Dendritic cell treated with granulocyte-macrophage colony-stimulating factor and Interleukin-4, amounts not matched to agents 40 ng/mL and 50 ng/mL, for 4 days (primary cell): ENCODE results near the gene EXOC4.

ENCODE experiments used
- H3K27ac Mint-ChIP-seq: one replicate; pipeline ENCODE4 v1.8.0; 2022; ENCODE audit warnings: mild to moderate bottlenecking, mixed read lengths
- H3K27me3 Mint-ChIP-seq: one replicate; pipeline ENCODE4 v1.8.0; 2022; ENCODE audit warnings: mild to moderate bottlenecking, mixed read lengths
- H3K36me3 Mint-ChIP-seq: one replicate; pipeline ENCODE4 v1.8.0; 2022; ENCODE audit warnings: low read depth, mixed read lengths
- H3K4me1 Mint-ChIP-seq: one replicate; pipeline ENCODE4 v1.8.0; 2022; ENCODE audit warnings: low read depth, mixed read lengths
- H3K4me3 Mint-ChIP-seq: one replicate; pipeline ENCODE4 v1.8.0; 2022; ENCODE audit warnings: mild to moderate bottlenecking, moderate library complexity, mixed read lengths
- H3K9me3 Mint-ChIP-seq: one replicate; pipeline ENCODE4 v1.8.0; 2022; ENCODE audit warnings: mixed read lengths
- intact Hi-C: fragments of 100-400 bp; cut with micrococcal nuclease; formaldehyde crosslinking; loops from one replicate; pipeline ENCODE4 v1.15.0; 2022

The EXOC4 gene

DNA sequence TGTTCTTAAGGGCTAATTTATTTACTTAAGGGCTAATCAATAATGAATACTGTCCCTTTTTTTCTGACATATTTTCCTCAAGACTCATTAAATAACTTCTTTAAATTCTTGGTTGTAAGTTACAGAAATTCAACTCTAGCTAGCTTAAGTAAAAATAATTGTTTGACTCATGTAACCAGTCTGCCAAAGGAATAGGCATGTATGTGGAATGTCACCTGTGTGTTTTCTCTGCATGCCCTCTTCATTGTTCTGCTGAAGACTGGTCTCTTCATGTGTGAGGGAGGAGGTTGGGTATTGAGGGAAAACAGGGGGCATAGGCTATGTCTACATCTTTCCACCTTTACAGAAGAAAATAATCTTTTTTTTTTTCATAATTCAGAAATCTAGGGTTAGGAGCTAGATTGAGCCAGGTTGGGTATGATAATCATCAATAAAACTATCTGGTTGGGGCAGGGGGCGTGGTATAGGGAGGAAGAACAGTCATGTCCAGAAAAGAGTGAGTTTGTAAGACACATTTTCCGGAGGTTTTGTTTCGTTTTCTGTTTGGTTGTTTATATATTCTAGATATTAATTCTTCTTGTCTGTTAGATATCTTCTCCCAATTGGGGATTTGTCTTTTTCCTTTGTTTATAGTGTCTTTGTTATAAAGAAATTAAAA is 37.9 kb downstream of the EXOC4 start:
- Mint-ChIP-seq H3K36me3 (peaks cover 51% of the 10 kb centered on the region), H3K9me3 (no peaks in the 10 kb centered on the region), H3K4me1 (peaks cover 2% of the 10 kb centered on the region), H3K27me3 (no peaks in the 10 kb centered on the region), H3K27ac (no peak overlapping the region), H3K4me3 (no peak overlapping the region)
- intact Hi-C loops = no loop called here

DNA sequence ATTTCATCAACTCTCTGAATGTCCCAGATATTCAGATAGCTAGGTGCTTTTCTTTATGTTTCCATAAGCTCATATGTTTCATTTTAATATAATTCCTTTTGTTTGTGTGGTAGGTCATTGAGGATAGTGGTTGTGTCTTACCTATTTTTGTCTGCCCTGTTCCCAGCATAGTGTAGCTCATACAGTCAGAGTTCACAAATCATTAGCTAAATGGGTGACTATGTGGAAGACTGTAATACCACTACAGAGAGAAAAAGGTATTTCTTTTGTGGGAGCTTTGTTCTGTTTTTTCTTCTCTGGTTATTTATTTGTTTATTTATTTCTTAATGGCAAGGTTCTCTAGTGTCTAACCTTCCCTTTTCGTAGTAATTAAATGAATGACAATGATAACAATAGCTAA is 39.8 kb downstream of the EXOC4 start:
- Mint-ChIP-seq H3K27me3 (no peaks in the 10 kb centered on the region), H3K27ac (no peak overlapping the region), H3K4me1 (no peaks in the 10 kb centered on the region), H3K9me3 (no peaks in the 10 kb centered on the region), H3K4me3 (no peak overlapping the region), H3K36me3 (peaks cover 46% of the 10 kb centered on the region)
- intact Hi-C loops = no loop called here

DNA sequence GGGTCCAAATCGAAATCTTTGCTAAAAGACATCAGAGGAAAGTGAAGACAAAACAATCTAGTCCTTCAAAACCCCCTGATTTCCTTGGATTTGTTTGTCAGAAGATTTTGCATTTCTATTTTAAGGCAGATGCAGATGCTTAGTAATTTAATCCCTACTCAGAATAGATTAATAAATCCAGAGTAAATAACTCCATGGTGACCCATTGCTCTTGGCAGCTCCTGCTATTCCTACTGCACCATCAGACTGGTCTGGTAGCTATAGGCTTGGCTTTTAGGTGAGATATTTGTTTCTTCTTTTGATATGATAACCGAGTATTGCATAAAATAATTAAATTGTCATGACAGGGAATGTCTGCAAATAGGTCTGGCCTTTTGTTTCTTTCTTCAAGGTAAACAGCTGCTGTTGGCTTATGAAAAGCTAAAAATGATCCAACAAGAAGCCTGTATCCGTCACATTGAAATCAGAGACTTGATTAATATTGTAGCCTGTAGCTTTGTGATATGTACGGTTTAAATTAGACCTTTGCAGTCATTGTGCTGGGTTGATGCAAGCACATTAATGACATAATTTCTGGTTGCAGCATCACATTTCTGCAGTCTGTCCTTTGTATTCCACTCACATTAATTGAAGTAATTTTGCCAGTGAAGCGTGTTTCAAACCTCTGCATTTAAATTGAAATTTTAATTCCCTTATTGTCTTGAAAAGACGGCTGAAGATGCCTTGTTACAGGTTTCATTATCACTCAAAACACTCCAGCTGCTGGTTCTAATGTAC is 40.7 kb downstream of the EXOC4 start:
- Mint-ChIP-seq H3K4me3 (no peak overlapping the region), H3K4me1 (no peaks in the 10 kb centered on the region), H3K27ac (no peak overlapping the region), H3K36me3 (peaks cover 42% of the 10 kb centered on the region), H3K27me3 (no peaks in the 10 kb centered on the region), H3K9me3 (no peaks in the 10 kb centered on the region)
- intact Hi-C loops = no loop called here

DNA sequence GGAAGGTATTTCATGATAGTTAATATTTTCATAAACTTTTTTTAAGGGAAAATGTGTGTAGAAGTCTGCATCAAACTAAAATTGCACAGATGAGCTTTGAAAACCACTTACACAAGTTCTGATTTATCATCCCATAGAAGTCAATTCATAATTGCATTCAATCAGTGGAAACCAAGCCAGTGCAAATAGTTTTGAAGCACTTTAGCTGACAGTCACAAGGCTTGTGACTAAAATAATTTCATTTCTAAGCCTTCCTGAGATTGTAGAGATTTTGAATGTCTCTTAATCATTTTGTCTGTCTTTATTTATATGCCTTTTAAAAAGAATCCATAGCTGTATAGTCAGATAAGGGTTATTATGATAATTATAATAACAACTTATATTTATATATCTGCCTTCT is 41.4 kb downstream of the EXOC4 start:
- Mint-ChIP-seq H3K27ac (no peak overlapping the region), H3K4me1 (no peaks in the 10 kb centered on the region), H3K4me3 (no peak overlapping the region), H3K36me3 (peaks cover 36% of the 10 kb centered on the region), H3K9me3 (no peaks in the 10 kb centered on the region), H3K27me3 (no peaks in the 10 kb centered on the region)
- intact Hi-C loops = no loop called here

DNA sequence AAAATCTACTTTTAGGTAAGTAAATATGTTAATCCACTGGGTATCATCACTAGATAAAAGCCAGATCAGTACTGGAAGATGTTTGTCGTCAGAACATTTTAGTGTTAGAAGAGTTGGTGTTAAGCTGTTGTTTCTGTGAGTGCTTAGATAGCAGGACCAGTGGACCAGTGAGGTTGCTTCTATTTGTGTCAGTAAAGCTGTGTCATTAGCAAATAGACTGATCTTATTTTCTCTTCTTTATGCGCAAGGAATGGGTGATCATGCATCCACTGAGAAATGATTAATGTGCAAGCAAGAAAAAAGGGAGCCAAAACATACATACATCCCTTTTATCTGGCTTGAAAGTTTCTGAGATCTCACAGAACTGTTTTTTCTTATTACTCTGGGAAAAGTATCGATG is 42.6 kb downstream of the EXOC4 start:
- Mint-ChIP-seq H3K36me3 (peaks cover 24% of the 10 kb centered on the region), H3K27ac (no peak overlapping the region), H3K4me1 (no peaks in the 10 kb centered on the region), H3K4me3 (no peak overlapping the region), H3K9me3 (no peaks in the 10 kb centered on the region), H3K27me3 (no peaks in the 10 kb centered on the region)
- intact Hi-C loops = no loop called here

DNA sequence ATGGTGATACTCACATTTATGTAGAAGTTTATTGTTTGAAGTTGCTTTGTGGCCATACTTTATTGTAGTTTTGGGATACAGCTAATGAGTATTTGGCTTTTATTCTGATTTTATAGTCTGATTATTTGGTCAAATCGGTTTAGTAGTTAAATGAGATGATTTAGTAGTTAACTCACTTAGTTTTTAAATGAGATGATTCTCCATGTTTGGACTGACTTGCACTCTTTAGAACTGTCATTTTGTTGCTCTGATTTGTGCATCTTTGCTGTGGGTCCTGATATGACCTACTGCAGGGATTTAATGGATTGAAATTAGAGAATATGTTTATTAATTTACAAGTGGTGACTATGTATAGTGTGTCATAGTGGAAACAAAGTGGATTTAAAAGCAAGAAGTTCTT is 44.2 kb downstream of the EXOC4 start:
- no peak overlapping the region for H3K4me3 Mint-ChIP-seq
- H3K36me3 Mint-ChIP-seq = peaks cover 8% of the 10 kb centered on the region
- H3K27ac Mint-ChIP-seq = no peak overlapping the region
- H3K9me3 Mint-ChIP-seq = no peaks in the 10 kb centered on the region
- H3K4me1 Mint-ChIP-seq = peaks cover 5% of the 10 kb centered on the region
- H3K27me3 Mint-ChIP-seq = no peaks in the 10 kb centered on the region
- intact Hi-C loops = no loop called here

DNA sequence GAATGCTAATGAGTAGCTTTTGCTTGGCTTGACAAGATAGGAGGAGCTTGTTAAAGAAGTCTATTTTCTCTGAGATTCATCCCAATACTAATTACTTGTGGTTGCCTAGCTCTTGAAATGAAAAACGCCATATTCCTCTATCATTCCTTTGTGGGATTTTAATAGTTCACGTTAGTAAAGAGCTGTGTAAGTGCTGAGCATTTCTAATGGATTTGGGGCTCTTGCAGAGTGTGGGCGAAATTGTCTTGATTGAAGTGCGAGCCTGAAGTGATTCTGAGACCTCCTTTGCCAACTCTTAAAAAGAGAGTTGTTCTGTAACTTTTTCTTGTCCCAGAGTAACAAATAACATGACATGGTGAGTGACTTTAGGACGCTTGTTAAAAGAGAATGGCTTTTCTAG is 45.2 kb downstream of the EXOC4 start:
- intact Hi-C loops = no loop called here
- Mint-ChIP-seq H3K4me1 (peaks cover 5% of the 10 kb centered on the region), H3K36me3 (no peaks in the 10 kb centered on the region), H3K4me3 (no peak overlapping the region), H3K27me3 (no peaks in the 10 kb centered on the region), H3K9me3 (no peaks in the 10 kb centered on the region), H3K27ac (no peak overlapping the region)

DNA sequence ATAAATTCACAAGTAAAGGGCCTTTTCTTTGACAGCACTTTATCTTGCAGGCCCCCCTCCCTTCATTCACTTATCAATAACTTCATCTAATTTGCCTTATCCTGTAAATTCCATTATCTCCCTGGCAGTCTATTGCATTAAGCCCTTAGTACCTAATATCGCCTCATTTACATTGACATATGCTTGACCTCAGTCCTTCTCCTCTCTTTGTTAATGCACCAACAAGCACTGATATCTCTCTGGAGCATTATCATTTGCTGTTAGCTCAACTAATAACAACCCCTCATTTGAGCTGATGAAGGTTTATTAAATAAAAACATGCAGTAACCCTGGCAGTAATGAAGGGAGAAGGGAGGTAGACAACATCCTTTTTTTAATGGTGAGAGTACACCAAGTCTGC is 46.8 kb downstream of the EXOC4 start:
- H3K4me1 Mint-ChIP-seq = peaks cover 5% of the 10 kb centered on the region
- intact Hi-C loops = no loop called here
- H3K36me3 Mint-ChIP-seq = peaks cover under 1% of the 10 kb centered on the region
- H3K9me3 Mint-ChIP-seq = no peaks in the 10 kb centered on the region
- no peak overlapping the region for H3K27ac Mint-ChIP-seq
- H3K4me3 Mint-ChIP-seq = no peak overlapping the region
- H3K27me3 Mint-ChIP-seq = no peaks in the 10 kb centered on the region

DNA sequence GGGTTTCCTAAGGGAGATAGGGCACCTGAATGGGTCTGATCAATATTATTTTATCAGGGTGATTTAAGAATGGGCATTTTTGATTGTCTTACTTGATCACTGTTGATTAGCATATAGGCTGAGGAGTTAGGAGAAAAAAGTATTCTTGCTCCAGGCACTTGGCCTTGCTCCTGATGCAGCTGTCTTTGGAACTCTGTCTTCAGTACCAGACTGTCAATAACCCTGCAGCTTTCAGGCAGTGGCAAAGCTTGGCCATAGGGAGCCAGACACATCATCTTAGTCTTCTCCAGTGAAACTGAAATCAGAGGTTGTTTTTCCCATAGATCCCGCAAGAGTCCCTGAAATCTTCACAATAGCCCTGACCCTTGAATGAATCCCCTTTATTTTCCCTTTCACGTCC is 47.2 kb downstream of the EXOC4 start:
- no peaks in the 10 kb centered on the region for H3K9me3 Mint-ChIP-seq
- intact Hi-C loops = no loop called here
- H3K4me3 Mint-ChIP-seq = no peak overlapping the region
- H3K36me3 Mint-ChIP-seq = peaks cover 4% of the 10 kb centered on the region
- peaks cover 5% of the 10 kb centered on the region for H3K4me1 Mint-ChIP-seq
- no peaks in the 10 kb centered on the region for H3K27me3 Mint-ChIP-seq
- H3K27ac Mint-ChIP-seq = no peak overlapping the region

DNA sequence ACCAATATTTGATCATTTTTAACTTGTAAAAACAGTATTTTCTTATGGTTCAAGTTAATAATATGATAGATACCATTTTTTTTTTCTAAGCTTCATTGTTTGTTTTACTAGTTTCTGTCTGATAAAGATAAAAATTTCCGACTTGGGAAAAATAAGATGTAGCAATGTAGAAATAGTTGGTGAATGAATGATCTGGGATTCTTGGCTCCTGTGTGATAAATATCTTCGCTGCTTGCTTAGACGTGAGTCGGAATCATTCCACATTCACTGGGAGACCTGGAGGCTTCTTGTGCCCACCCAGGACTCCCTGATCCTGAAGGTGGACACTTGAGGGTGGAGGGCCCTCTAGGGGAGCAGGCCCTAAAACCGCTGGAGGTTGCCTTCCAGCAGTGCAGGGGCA is 47.9 kb downstream of the EXOC4 start:
- Mint-ChIP-seq H3K27me3 (no peaks in the 10 kb centered on the region), H3K27ac (no peak overlapping the region), H3K9me3 (no peaks in the 10 kb centered on the region), H3K4me3 (no peak overlapping the region), H3K4me1 (peaks cover 5% of the 10 kb centered on the region), H3K36me3 (peaks cover 11% of the 10 kb centered on the region)
- intact Hi-C loops = no loop called here

DNA sequence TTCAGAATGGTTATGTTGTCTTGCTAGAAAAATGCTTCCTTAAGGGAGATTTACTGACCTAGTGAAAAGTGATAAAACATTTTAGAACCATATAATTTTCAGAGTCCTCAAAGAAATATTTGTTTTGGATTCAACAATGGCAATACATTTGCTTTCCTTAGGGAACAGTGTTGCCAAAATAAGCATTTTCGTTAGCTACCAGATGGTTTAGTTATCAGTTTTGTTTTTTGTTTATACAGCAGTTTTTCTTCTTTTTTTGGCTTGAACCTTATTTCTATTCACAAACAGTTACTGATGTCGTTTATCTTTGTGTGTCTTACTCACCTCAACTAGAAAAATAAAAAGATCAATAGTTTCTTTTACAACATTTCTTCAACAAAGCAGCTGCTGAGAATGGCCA is 48.6 kb downstream of the EXOC4 start:
- H3K27ac Mint-ChIP-seq = no peak overlapping the region
- H3K4me1 Mint-ChIP-seq = peaks cover 5% of the 10 kb centered on the region
- H3K4me3 Mint-ChIP-seq = no peak overlapping the region
- H3K9me3 Mint-ChIP-seq = no peaks in the 10 kb centered on the region
- intact Hi-C loops = no loop called here
- H3K36me3 Mint-ChIP-seq = peaks cover 18% of the 10 kb centered on the region
- H3K27me3 Mint-ChIP-seq = no peaks in the 10 kb centered on the region

DNA sequence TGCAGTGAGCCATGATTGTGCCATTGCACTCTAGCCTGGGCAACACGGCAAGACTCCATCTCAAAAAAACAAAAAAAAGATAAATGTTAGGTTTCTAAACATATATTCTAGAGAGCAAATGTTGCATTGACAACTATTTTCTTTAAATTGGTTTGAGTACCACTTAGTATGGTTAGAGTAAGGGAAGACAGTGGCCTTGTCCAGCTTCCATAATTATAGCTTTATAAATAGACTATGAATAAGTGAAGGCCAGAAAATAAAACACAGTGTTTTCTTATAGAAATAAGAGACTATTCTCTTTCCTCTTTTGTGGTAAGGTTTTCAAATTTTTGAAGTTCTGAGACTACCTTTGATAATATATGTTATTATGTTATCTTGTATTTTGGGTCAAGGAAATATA is 50.5 kb downstream of the EXOC4 start:
- intact Hi-C loops = no loop called here
- H3K9me3 Mint-ChIP-seq = no peaks in the 10 kb centered on the region
- H3K27me3 Mint-ChIP-seq = no peaks in the 10 kb centered on the region
- peaks cover 5% of the 10 kb centered on the region for H3K4me1 Mint-ChIP-seq
- no peak overlapping the region for H3K27ac Mint-ChIP-seq
- H3K4me3 Mint-ChIP-seq = no peak overlapping the region
- H3K36me3 Mint-ChIP-seq = peaks cover 37% of the 10 kb centered on the region

DNA sequence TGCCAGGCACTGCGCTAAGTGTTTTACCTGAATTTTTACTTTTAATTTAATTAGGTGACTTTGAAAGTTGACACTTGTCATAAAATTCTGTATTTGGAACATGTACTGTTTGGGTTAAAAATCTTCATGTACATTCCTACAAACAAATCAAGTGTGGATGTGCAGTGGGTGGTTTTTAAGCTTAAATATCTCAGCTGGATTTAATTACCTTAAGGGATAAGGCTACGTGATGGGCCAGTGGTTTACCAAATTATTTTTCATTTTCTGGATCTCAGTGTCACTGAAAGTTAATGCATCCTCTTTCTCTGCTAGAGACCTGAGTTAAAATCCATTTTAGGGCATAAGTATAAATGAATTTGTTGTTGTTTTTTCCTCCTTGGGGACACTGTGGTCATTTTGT is 51.1 kb downstream of the EXOC4 start:
- H3K27ac Mint-ChIP-seq = no peak overlapping the region
- peaks cover 5% of the 10 kb centered on the region for H3K4me1 Mint-ChIP-seq
- H3K27me3 Mint-ChIP-seq = no peaks in the 10 kb centered on the region
- H3K9me3 Mint-ChIP-seq = no peaks in the 10 kb centered on the region
- peaks cover 43% of the 10 kb centered on the region for H3K36me3 Mint-ChIP-seq
- no peak overlapping the region for H3K4me3 Mint-ChIP-seq
- intact Hi-C loops = no loop called here

DNA sequence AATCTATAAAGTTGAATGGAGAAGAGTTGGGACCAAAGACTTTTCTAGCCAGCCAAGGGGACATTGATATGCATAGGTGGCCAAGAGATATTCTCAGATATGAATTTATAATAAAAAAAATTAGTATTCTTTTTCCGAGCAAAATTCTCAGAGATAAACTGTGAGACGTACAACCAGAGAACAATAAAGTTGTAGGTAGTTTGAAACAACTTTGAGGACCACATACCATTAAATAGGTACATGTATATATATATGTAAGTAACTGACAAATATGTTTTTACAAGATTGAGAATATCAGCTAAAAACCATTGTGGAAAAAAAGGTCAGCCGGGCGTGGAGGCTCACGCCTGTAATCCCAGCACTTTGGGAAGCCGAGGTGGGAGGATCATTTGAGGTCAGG is 56.5 kb downstream of the EXOC4 start:
- Mint-ChIP-seq H3K4me3 (no peak overlapping the region), H3K9me3 (no peaks in the 10 kb centered on the region), H3K4me1 (no peaks in the 10 kb centered on the region), H3K27ac (no peak overlapping the region), H3K36me3 (peaks cover 68% of the 10 kb centered on the region), H3K27me3 (no peaks in the 10 kb centered on the region)
- intact Hi-C loops = no loop called here
